NT2/D1 (cell line): ENCODE data around the gene SERPINB6.

Source experiments
- YY1 ChIP-seq: IDR thresholded peaks from 2 replicates; pipeline ENCODE4 v1.6.1; 2011; ENCODE audit not compliant: insufficient read length, insufficient read depth
- ZNF274 ChIP-seq: IDR thresholded peaks from 2 replicates; pipeline ENCODE4 v1.6.1; 2011; ENCODE audit warnings: mild to moderate bottlenecking, low read depth, low read length

GRCh38 chr6:2977290-2977689 is 5.9 kb upstream of the SERPINB6 start:
- no peak for TF ChIP-seq YY1
- no peak for TF ChIP-seq ZNF274
